Adrenal gland (tissue), 12 donors: ENCODE measurements around the gene FOLR1. TPM values are rescaled to one million over a fixed set of nuclear protein-coding genes. Genes with fewer than 3 reads are reported as not detected.

ENCODE experiments used
- DNase-seq, 7 donors: peaks; one replicate each; pipeline ENCODE4 v3.0.0-alpha.2; 2019 to 2020
- H3K27ac ChIP-seq, 5 donors: fragments of 200-600 bp; sonication (generic) in 4 of 5; 1 replicate in 3 of 5; 2 replicates in 2 of 5; pipeline versions ENCODE4 v1.5.1 to v1.8.0; 2016 to 2020; ENCODE audit warnings: mild to moderate bottlenecking in 1 of 5
- H3K27me3 ChIP-seq: fragments of 200-600 bp; 2 replicates; pipeline ENCODE4 v1.8.0; 2021
- H3K36me3 ChIP-seq, 2 donors: fragments of 200-600 bp; replicated peaks in 1 of 2; 1 replicate in 1 of 2; 2 replicates in 1 of 2; pipeline versions ENCODE4 v1.5.1 to v1.8.0; 2018 to 2022
- H3K4me1 ChIP-seq, 2 donors: fragments of 200-600 bp; replicated peaks in 1 of 2; 1 replicate in 1 of 2; 2 replicates in 1 of 2; pipeline versions ENCODE4 v1.5.1 to v1.8.0; 2018 to 2021
- H3K4me3 ChIP-seq, 4 donors: fragments of 200-600 bp; sonication (generic) in 3 of 4; one replicate each; pipeline ENCODE4 v1.5.1; 2016 to 2018
- H3K9me3 ChIP-seq, 3 donors: fragments of 200-600 bp; sonication (generic) in 1 of 3; replicated peaks in 1 of 3; 1 replicate in 2 of 3; 2 replicates in 1 of 3; pipeline versions ENCODE4 v1.5.1 to v1.8.0; 2016 to 2021
- CTCF ChIP-seq, 6 experiments: fragments of 450-650 bp in 4 of 6; fragments of 200-600 bp in 2 of 6; sonication (generic) in 1 of 6; IDR thresholded peaks; 1 replicate in 5 of 6; 2 replicates in 1 of 6; pipeline versions ENCODE4 v1.5.1 to v1.8.0; 2016 to 2021; ENCODE audit warnings: antibody characterized with exemption in 6 of 6, mild to moderate bottlenecking in 2 of 6, moderate library complexity in 1 of 6
- POLR2A ChIP-seq, 2 donors: fragments of 450-650 bp; IDR thresholded peaks; one replicate each; pipeline ENCODE4 v1.6.1; 2017; ENCODE audit warnings: antibody characterized with exemption in 2 of 2, mild to moderate bottlenecking in 2 of 2, moderate library complexity in 1 of 2
- WGBS, 4 donors: extraction: QIAGEN DNeasy Blood & Tissue Kit in 2 of 4; methylation state at CpG; one replicate each; pipeline versions ENCODE4 v1.1.5 to v1.1.7; 2013 to 2017; 5-methylcytosine and 5-hydroxymethylcytosine counted together
- intact Hi-C, 2 donors: fragments of 100-400 bp; cut with DNase I; formaldehyde crosslinking; loops; one replicate each; pipeline versions ENCODE4 v1.14.1 to v1.15.0; 2022 to 2023
- polyA plus RNA-seq, 3 donors: library from polyadenylated mRNA; stranded (reverse); fragments of 200-250 nt in 2 of 3; fragments of 350-450 nt in 1 of 3; fragmentation: Illumina TruSeq in 1 of 3; extraction: RNeasy Lipid Tissue Mini Kit (QIAGEN cat#74804) in 1 of 3; gene quantifications; one replicate each; pipeline ENCODE4 v1.2.3, GENCODE V29; 2013 to 2014
- total RNA-seq, 9 donors: library from RNA; depleted of rRNA in 4 of 9; stranded (reverse); fragments of >200 nt in 4 of 9; fragments of 120-200 nt in 1 of 9; fragmentation: NEBNext Ultra II Directional in 1 of 9; extraction: Animal tissue kit (Norgen Biotek cat#: 25700) in 1 of 9; gene quantifications; one replicate each; pipeline versions ENCODE4 v1.1.0 to v1.2.4, GENCODE V29; 2013 to 2023
- donor health status: healthy with polysubstance abuse.
- donor health status: Bipolar disorder and iron deficiency.
- donor health status: DM: yes; HTN: yes; CAD: no.
- donor health status: DM: no; HTN: no; CAD: no.
- donor health status: DM: no; HTN: no; CAD: no.
- donor health status: DM: yes; HTN: yes; CAD: no.

The FOLR1 gene
- total and polyA plus RNA-seq, 12 donors = 0.57 to 7.2 (median 1.4) TPM

- Histone ChIP-seq H3K4me1 (peaks cover 10 to 28% of the 10 kb centered on the region in 2 donors), H3K9me3 (no peaks in the 10 kb centered on the region), H3K27ac (peak overlapping the region in 1 of 5 donors; percentile 18), H3K27me3 (no peaks in the 10 kb centered on the region), H3K4me3 (no peak overlapping the region), H3K36me3 (peaks cover 0 to 50% of the 10 kb centered on the region in 2 donors)
- TF ChIP-seq POLR2A (IDR thresholded peaks at IDR 0.05) = no peak
- TF ChIP-seq CTCF (IDR thresholded peaks at IDR 0.05) = no peak
- intact Hi-C loops = no loop called here
- 80 to 90% (median 86%) methylated on average over 5 to 14 of the region's 14 CpGs for WGBS, 4 donors
- peak in 3 of 7 donors; percentile 6 to 61 (median 18) for DNase-seq
Observed at GRCh38 chr11:72227316-72228228, 35.6 kb downstream of the FOLR1 start.

- TF ChIP-seq CTCF (IDR thresholded peaks at IDR 0.05) = no peak
- TF ChIP-seq POLR2A (IDR thresholded peaks at IDR 0.05) = no peak
- Histone ChIP-seq H3K4me1 (peaks cover 8 to 28% of the 10 kb centered on the region in 2 donors), H3K27ac (peak overlapping the region in 1 of 5 donors; percentile 18), H3K36me3 (peaks cover 0 to 58% of the 10 kb centered on the region in 2 donors), H3K27me3 (no peaks in the 10 kb centered on the region), H3K9me3 (no peaks in the 10 kb centered on the region), H3K4me3 (no peak overlapping the region)
- WGBS, 4 donors = 82 to 88% (median 84%) methylated on average over 11 to 16 of the region's 16 CpGs
- DNase-seq = peak in 2 of 7 donors; percentile 18 to 74
- intact Hi-C loops = no loop called here
Observed at GRCh38 chr11:72228229-72228843, 36.4 kb downstream of the FOLR1 start.

- 93 to 100% (median 96%) methylated on average over 4 to 7 of the region's 7 CpGs for WGBS, 4 donors
- no peak for TF ChIP-seq POLR2A (IDR thresholded peaks at IDR 0.05)
- TF ChIP-seq CTCF (IDR thresholded peaks at IDR 0.05) = no peak
- Histone ChIP-seq H3K4me1 (peaks cover 8 to 28% of the 10 kb centered on the region in 2 donors), H3K4me3 (no peak overlapping the region), H3K27ac (no peak overlapping the region), H3K27me3 (no peaks in the 10 kb centered on the region), H3K9me3 (no peaks in the 10 kb centered on the region), H3K36me3 (peaks cover 0 to 63% of the 10 kb centered on the region in 2 donors)
- peak in 2 of 7 donors; percentile 14 to 52 for DNase-seq
- intact Hi-C loops = no loop called here
Observed at GRCh38 chr11:72228844-72229231, 36.9 kb downstream of the FOLR1 start.

DNA sequence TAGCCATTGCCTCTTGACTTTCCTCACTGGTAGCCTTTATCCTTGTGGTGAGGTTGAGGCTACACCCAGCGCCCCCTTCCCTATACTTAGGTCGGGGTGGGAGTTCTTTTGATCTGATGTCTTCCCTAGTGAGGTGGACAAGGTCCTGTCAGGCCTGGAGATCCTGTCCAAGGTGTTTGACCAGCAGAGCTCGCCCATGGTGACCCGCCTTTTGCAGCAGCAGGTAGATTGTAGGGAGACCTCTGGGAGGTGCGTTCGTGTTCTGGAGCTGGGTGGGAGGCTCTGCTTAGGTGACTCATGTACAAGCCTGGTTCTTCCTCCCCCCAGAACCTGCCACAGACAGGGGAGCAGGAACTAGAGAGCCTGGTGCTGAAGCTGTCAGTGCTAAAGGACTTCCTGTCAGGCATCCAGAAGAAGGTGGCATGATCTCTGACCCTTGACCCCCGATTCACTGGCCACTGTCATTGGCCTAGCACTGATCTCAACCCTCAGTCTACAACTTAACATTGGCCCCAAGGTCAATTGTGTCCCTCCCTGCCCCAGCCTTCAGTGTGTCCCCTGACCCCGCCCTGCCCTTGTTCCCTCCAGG lies 37.5 kb downstream of the FOLR1 start:
- H3K4me3 ChIP-seq = no peak overlapping the region
- peaks cover 0 to 69% of the 10 kb centered on the region in 2 donors for H3K36me3 ChIP-seq
- no peaks in the 10 kb centered on the region for H3K27me3 ChIP-seq
- DNase-seq = peak in 3 of 7 donors; percentile 12 to 51 (median 20)
- peaks cover 8 to 28% of the 10 kb centered on the region in 2 donors for H3K4me1 ChIP-seq
- no peak for TF ChIP-seq CTCF (IDR thresholded peaks at IDR 0.05)
- no peak for TF ChIP-seq POLR2A (IDR thresholded peaks at IDR 0.05)
- no peak overlapping the region for H3K27ac ChIP-seq
- 92 to 97% (median 93%) methylated on average over 6 to 8 of the region's 8 CpGs for WGBS, 4 donors
- H3K9me3 ChIP-seq = no peaks in the 10 kb centered on the region
- intact Hi-C loops = no loop called here
